DMS 273 treated with DMSO at 0.1 percent for 48 hours (cell line): ENCODE measurements around the gene CDV3.

Source experiments
- DNase-seq: peaks from one replicate; lab custom pipeline; 2025; lab: John Stamatoyannopoulos, UW

Gene CDV3

DNA sequence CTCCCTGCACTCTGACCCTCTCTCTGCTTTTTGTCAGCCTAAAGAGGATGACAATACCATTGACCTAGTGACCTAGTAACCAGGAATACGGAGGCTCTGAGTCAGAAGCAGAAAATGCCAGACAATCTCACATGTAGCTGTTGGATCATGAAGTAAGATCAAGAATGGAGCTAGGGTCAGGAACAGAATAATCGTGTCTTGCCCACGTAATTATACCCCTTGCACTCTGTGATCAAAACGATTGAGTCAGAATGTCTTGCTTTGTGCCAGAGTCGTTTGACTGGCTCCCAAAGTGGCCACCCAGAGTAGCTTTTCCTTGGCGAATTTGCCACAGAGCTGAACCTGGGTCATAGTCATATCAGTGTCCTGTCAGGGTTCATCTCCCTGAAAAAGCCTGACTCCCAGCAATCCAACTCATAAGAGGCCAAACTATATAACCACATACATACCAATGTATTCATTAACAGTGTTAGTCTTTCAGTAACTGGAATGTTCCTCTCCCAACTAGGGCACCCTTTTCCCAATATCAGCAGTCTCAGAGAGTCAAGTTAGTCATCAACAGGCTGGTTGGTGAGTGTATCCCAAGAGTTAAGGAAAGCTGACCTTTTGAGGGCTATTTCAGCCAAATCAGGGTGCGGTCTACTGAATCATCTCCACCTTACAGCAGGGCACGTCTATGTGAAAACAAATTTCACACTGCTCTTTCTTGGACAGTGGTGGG, 5.0 kb upstream of the CDV3 start:
- no peak for DNase-seq

DNA sequence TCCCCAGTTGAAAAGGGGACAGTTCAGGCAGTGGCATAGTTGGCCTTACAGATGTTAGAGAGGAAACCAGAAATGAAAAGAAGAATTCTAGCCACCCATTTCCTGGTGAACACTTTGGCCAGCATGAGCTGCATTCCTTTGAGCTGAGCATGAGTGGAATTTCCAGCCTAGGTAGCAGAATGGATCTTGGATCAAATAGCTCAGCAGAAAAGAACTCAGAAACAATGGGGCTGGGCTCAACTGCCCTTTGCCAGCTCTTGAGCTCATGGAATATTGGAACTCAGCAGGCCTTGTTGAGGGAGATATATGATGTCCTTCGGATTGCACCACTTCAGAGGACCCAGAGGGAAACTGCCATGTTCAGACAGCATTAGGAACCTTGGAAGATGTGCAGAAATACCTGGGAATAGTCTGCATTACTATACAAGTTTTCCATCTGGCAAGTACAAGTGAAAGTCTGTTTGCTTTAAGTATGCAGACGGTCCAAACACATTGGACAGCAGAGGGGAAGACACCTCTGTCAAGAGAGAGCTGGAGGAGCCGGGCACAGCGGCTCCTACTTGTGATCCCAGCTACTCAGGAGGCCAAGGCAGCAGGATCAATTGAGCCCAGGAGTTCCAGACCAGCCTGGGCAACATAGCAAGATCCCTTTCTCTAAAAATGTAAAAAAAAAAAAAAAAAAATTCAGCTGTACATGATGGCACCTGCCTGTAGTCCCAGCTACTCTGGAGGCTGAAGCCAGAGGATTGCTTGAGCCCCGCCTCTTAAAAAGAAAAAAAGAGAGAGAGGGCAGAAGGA, 3.1 kb upstream of the CDV3 start:
- DNase-seq, result no peak

DNA sequence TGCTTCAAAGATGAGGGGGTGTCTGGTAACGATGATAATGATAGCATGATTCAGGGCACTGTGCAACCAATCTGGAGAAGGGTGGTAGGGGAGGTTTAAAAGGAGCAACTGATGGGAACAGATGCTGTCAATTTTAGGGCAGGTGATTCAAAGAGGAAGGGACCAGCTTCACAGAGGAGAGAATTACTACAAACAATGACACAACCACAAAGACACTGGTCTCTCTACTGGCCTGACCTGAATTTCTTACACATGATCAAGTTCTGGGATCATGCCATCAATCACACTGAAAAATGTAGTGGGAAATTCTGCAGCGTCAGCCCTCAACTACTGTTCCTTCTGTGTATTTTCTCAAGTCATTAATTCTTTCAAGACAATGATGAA, 2.6 kb upstream of the CDV3 start:
- DNase-seq, result no peak

DNA sequence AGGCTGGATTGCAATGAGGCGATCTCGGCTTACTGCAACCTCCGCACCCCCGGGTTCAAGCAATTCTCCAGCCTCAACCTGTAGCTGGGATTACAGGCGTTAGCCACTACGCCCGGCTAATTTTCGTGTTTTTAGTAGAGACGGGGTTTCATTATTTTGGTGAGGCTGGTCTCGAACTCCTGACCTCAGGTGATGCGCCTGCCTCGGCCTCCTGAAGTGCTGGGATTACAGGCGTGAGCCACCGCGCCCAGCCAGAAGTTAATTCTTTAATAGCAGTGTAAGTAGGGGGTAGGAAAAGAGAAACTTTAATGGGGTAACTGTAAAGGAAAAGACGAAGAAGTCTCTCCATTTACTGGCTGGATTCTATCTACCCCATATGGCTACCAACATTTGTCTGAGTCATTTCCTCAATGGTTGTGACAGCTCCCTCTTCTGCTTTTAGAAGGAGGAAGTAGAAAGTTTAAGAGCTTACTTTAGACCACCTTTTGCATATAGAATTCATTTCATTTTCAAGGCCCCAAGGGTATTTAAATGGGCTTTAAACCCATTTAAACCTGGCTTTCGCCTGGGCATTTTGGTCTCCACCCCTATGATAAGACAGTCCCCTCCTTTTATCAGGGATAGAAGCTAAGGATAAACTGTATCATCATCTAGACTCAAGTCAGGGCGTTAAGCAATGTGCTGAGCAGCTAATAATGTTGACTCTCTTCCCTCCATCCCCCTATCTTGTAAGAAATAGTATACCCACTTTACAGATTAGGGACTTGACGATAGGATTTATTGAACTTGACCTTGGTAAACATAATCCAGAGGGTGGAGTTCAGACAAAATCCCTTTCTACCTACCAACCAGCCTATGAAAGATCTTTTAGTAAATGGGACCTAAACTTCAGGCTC, 1.1 kb upstream of the CDV3 start:
- DNase-seq, result no peak

DNA sequence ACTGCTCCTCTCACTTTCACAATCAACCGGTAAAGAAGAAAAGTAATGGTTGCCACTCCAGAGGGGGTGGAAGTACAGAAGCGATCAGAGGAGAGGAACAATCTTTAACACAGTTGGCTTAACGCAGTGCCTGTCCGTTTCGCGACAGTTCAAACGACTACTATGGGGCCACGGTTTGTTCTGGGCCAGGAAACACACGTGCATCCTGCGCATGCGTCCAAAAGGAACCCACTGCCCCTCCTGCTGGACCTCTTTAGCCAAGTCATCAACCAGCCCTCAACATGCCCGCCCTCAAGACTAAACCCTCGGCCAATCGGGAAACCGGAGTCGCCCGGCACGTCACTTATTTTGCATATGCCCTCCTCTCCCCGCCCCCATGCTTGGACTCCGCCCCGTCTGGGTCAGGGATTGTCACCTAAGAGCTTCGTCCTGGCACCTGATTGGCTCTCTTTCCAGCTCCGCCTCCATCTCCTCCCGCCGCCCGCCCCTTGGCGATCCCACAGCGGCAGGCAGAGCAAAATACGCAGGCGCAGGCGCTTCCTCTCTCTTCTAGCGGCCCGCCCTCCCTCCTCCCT, 345 bp upstream of the CDV3 start:
- no peak for DNase-seq

DNA sequence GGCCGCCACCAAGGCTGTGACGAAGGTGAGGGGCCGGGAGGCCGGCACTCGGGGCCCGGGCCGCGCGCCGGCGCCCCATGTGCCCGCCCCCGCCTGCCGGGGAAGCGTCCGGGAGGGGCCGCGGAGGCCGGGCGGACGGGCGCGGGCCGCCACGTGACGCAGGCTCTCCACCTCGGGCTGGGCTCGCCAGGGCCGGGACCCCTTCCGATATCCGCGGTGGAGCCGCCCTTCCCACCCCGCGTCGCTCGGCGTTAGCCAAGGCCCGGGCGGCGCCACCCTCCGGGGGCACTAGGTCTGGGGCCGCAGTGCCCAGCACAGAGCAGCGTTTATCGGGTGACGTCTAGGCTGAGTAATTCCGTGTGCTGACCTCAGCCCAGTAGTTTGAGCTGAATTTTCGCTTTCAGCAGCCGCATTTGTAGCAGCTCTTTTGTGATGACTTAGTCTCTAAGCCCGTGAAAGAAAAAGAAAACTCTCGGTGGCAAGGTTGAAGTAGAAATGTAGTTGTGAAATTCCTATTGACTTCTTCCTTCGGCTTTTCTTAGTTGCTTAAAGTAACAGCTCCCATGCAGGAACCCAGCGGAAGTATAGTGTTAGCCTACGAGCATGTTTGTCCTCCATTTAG, 885 bp downstream of the CDV3 start:
- no peak for DNase-seq

DNA sequence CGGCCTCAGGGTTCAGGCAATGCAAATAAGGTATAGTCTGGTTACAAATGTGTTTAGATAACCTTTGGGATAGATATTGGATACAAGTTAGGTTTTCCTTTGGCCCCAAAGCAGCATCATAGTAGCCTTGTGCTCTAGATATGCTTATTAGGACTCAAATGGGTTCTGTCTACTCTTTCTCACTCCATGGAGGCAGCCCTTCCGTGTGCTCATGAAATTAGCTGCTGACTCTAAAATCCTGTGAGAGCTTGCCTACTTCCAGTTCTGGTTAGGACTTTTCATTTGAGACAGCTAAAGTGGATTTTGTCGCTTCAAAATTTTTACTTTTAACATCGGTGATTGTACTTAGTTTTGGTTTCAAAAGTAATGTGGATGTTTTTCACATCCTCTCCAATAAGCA, 1.6 kb downstream of the CDV3 start:
- no peak for DNase-seq

DNA sequence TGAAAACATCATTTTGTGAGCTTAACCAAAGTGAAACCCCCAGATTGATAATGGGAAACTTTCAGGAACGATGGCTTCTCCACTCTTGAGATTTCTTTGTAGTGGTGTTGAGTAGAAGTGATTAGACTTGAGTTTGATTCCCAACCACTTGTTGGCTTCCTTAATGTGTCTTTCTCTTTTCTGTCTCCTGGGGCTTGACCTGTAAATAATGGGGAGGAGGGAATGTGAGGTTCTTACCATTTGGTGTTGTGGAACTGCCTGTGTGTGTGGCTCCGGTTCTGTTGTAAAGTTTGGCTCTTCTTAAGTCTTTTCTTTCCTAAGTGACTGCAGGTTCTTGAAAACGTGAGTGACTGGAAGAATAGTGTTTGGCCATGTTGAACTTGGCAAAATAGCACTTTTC, 2.7 kb downstream of the CDV3 start:
- DNase-seq, result no peak

DNA sequence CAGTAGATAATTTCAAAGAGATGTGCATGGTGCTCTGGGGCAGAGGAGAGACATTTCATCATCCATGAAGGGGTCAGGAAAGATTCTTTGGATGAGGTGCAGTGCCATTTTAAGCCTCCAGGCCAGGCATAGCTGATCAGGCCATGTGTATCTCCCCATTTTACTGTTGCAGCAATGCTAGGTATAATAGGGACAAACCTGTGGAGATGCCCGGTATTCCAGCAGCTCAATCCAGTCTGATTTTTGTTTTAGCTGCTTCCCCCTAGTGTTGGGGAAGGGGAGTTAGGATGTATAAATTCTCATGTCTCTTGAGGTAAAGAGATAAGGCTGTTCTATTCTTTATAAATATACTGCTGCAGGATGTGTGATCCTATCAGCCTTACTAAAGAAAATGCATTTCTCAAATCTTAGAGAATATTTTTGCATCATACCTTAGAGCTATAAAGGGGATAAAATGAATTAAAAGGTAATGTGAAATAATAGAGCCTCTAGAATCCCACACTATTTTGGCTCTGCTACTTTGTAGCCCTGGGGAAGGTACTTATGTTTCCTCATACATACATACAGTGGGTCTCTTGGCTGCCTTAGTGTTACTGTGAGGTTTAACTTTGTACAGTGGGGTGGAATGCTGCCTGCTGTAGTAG, 5.2 kb downstream of the CDV3 start:
- DNase-seq, result no peak

DNA sequence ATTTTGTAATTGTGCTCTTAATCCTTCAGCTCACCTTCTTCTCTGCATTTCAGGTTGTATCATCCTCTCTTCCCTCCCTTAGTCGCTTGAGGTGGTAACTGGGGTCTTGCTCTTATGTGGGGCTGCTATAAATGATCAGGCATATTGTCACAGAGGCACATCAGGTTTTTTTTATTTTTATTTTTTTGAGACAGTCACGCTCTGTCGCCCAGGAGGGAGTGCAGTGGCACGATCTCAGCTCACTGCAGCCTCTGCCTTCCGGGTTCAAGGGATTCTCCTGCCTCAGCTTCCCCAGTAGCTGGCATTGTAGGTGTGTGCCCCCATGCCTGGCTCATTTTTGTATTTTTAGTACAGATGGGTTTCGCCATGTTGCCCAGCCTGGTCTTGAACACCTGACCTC, 9.9 kb downstream of the CDV3 start:
- no peak for DNase-seq

DNA sequence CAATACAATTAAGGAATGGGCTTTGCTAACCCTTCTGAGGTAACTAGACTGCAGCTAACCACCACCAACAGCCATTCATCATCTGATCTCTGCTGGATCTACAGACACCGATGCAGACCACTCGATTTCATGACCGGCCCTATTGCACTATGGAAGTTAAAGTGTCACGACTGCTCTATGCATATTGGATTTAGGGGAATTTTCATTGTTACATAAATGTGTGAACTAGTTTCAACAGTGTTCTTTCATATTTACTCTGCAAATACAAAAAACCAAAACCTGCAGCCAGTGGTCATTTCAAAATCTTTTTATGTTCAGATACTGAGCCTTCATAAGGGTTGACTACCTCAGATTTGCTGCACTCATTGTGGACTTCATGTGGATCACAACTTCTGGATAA, 14.5 kb downstream of the CDV3 start:
- no peak for DNase-seq

DNA sequence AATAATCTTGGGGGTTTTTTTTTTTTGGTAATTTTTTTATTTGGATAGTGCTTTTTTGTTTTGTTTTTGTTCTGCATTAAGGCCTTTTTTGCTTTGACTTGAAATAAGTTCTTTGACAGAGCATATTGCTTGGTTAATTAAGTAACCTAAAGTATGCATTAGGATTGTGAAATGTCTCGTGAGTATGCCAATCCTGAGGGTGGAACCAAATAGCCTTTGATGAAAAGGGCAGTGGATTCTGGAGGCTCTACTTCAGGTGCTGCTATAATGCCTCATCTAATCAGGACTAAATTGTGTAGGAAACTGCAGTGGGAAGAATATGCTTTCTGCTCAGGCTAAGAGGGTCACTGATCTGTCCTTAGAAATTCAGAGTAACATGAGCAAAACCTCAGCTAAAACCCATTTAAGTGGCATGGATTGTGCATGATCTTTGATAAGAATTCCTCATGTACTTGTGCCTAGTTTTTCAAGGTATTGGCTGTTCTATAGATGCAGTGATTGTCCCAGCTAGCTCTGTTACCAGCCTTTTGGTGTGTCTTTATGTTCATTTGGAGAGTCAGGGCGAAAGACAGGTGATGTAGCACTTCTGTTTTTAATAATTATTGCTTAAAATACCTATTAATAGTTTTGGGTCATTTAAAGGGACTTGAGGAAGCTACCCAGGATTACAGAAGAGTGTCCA, 15.4 kb downstream of the CDV3 start:
- no peak for DNase-seq

DNA sequence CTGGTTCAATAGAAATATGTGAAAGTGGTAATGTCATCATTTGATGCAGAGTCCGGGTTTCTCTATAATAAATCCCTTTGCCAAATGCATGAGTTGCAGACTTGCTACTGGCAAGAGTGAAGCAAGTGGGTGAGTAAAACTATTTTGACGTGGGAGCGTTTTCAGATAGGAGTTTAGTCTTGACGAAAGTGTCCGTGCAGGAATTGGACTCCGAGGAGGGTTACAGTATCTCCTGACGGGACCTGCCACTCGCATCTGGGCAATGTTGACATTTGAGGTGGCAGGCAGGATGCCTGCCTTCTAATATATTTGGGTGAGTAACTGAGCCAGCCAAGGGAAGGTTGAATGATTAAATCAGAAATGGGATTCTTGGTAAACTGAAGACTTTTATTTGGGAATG, 16.0 kb downstream of the CDV3 start:
- no peak for DNase-seq

DNA sequence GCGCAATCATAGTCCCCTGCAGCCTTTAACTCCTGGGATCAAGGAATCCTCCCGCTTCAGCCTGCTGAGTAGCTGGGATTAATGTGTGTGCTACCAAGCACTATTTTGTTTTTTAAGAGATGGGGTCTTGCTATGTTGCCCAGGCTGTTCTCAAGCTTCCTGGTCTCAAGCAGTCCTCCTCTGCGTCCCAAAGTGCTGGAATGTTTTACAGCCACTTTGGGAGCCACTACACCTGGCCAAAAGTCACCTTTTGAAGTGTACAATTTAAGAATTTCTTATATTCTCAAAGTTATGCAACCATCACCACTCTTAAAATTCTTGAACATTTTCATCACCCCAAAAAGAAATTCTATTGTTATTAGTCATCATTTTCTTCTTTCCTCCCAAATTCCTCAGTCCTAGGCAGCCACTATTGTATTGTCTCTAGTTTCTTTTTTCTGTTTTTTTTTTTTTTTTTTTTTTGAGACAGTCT, 17.8 kb downstream of the CDV3 start:
- no peak for DNase-seq

DNA sequence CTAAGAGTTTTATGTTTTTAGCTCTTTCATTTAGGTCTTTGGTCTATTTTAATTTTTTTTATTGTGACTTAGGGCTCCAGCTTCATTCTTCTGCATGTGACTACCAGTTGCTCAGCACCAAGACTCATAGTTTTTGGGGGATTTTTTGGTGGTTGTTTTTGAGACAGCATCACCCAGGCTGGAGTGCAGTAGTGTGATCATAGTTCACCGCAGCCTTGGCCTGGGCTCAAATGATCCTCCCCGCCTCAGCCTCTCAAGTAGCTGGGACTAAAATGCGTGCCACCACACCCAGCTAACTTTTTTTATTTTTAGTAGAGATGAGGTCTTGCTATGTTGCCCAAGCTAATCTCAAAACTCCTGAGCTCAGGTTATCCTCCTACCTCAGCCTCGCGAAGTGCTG, 19.4 kb downstream of the CDV3 start:
- DNase-seq, result no peak

DNA sequence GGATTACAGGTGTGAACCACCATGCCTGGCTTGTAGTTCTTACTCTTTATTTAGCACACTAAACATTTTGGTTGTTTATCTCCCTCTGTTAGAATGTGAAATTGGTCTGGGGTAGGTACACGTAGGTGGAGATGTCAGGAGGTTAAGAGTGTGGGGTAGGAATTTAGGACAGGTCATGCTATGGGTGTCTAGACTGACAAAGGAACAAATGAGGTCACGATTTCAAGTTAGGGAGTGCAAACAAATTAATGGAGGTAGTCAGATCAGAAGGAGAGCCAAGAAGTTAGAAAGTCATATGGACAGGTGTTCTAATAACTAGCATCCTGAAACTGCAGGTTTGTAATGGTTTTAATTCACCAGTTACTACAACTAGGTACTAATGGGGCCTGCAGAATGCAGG, 19.8 kb downstream of the CDV3 start:
- no peak for DNase-seq

DNA sequence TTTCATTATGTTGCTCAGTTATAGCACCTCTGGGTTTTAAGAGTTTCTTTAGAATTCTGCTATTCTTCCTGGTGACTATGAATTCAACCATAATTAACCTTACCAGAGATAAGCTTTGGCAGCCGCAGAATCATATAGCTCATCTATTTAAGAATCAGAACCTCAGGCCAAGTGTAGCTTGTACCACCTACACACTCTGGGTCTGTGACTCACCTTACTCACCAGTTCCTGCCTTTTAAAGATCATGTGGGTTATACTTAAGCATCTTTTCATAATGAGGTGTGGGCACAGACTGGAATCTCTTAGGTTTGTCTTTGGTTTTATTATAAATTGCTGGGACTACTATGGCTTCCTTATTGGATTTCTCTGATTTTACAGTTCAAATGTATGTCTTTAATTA, 21.9 kb downstream of the CDV3 start:
- no peak for DNase-seq

DNA sequence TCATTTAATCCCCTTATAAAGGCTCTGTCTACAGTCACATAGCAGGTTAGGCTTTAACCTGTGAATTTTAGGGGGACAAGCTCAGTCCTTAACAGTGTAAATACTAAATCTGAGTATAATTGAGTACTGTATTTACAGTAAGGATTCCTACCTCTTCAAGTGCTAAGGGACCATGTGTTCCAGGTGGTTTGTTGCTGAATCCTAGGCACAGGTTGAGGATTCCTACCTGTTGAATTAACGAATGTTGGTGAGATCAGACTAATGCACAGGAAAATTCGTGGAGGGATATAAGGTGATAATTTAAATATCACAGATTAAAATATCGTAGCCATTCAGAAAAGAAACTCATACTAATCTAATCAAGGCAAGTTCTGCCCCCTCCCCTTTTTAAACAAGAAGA, 24.9 kb downstream of the CDV3 start:
- DNase-seq, result no peak

DNA sequence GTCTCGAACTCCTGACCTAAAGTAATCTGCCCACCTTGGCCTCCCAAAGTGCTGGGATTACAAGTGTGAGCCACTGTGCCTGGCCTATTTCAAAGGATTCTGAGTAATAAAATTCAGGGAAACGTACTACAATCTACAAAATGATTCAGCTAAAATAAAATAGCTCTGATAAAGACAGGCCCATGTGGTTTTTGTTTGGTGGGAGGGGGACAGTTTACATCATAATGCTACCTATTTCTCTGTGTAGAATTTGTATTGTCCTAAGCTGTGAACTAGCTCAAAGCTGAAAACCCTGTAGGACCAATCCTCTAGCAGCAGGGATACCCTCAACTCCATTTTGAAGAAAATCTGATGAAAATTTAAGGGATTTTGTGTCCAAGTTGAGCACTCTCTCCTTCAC, 25.8 kb downstream of the CDV3 start:
- no peak for DNase-seq

DNA sequence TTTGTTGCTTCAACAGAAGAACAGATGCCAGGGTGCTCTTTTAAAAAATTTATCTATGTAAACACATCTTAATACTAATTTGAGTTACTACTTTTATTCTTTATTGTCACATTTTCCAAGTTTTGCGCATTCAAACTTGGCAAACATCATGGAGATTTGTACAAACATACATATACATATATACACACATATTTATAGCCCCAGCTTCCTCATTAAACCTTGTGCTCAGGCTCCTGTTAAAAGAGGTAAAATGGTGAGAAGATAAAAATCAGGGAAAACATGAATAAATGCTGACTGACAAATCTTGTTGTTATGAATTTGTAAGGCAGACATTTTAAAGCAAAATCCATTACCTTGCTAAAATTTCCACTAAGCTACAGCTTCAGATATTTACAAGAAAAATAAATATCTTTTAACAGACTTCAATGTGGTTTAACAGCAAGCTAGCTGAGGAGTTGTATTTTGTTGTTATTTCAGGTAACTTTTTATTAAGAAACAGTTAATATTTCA, 27.1 kb downstream of the CDV3 start:
- DNase-seq, result no peak

DNA sequence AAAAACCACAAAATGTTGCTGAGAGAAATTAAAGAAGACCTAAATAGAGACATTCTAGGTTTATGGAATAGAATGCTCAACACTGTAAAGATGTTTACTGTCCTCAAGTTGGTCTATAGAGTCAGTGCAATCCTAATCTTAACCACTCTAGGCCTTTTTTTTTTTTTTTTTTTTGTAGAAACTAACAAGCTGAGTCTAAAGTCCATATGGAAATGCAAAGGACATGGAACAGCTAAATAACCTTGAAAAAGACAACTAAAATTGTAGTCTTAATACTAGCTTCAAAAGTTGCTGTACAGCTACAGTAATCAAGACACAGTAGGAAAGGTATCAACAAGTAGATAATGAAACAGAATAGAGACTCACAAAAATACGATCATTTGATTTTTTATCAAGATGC, 32.9 kb downstream of the CDV3 start:
- no peak for DNase-seq
